Epithelial cell of esophagus (primary cell): Measurements from ENCODE around the gene UBE2H.

Experiments used
- DNase-seq: peaks from one replicate; pipeline ENCODE4 v3.0.0; 2010; ENCODE audit warnings: low read depth
- H3K4me3 ChIP-seq: 2 replicates; pipeline ENCODE4 v1.5.1; 2011; ENCODE audit warnings: mild to moderate bottlenecking, low read length, control low read depth
- CTCF ChIP-seq: IDR thresholded peaks from 2 replicates; pipeline ENCODE4 v1.5.1; 2011; ENCODE audit warnings: low read depth, mild to moderate bottlenecking, low read length, control low read depth, inconsistent platforms; ENCODE audit not compliant: insufficient read depth; ENCODE audit errors: missing control alignments

Gene UBE2H

GRCh38 chr7:129943352-129943751, 9.4 kb downstream of the UBE2H start:
- DNase-seq, result no peak
- no peak for TF ChIP-seq CTCF
- no peak overlapping the region for H3K4me3 ChIP-seq

DNA sequence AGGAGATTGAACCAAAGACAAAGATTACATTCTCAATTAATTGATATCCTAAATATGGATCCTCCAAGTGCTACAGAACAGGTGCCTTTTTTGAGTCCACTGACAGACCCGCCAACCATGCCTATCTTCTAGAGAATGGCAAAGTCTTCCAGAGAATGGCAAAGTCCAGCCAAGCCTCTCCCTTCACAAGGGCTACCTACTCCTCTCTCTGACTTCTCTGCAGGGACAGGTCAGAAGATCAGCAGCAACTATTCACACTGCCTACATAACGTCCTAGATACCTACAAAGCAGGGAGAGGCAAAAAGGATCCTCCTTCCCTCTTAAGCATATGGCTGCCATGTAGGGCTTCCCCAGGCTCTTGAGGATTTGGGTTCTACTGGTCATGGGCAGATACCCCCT, 12.4 kb downstream of the UBE2H start:
- TF ChIP-seq CTCF, result no peak
- DNase-seq, result no peak
- no peak overlapping the region for H3K4me3 ChIP-seq

- DNase-seq, result no peak
- no peak overlapping the region for H3K4me3 ChIP-seq
- TF ChIP-seq CTCF, result no peak
Measured at GRCh38 chr7:129939881-129940280, 12.9 kb downstream of the UBE2H start.

- TF ChIP-seq CTCF, result no peak
- DNase-seq, result no peak
- H3K4me3 ChIP-seq, result no peak overlapping the region
Measured at GRCh38 chr7:129933627-129934026, 19.1 kb downstream of the UBE2H start.

GRCh38 chr7:129926618-129927017, 26.1 kb downstream of the UBE2H start:
- DNase-seq, result no peak
- H3K4me3 ChIP-seq, result no peak overlapping the region
- TF ChIP-seq CTCF, result no peak

DNA sequence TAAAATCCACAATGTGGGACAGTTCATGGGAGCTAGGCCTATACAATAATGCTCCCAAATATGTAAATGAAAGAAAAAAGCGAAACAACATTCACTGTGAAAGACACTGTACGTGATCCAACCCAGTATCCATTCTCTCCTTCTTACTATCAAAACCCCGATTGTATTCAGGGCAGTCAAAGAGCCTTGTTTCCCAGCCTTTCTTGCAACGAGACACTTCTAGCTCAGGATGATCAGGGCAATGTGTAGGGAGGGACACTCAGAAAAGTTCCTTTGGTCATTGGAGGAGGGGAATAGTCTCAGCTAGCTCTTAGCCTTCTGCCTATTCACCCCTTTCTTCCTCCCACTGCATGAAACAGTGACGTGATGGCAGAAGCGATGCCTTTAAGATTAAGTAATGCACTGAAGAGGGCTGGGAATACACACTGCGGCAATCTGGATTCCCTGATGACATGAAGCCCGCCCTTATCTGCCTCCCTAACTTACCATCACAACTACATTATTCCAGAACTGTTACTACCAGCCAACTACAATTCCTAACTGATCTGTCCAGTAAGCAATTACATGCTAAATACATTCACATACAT, 27.3 kb downstream of the UBE2H start:
- no peak for DNase-seq
- H3K4me3 ChIP-seq, result no peak overlapping the region
- no peak for TF ChIP-seq CTCF

GRCh38 chr7:129924602-129925001, 28.2 kb downstream of the UBE2H start:
- TF ChIP-seq CTCF, result no peak
- H3K4me3 ChIP-seq, result no peak overlapping the region

More at GRCh38 chr7:129924602-129925001, 28.2 kb downstream of the UBE2H start:
- DNase-seq, result no peak
